ENCODE measurements around the gene SCUBE1.

DNA sequence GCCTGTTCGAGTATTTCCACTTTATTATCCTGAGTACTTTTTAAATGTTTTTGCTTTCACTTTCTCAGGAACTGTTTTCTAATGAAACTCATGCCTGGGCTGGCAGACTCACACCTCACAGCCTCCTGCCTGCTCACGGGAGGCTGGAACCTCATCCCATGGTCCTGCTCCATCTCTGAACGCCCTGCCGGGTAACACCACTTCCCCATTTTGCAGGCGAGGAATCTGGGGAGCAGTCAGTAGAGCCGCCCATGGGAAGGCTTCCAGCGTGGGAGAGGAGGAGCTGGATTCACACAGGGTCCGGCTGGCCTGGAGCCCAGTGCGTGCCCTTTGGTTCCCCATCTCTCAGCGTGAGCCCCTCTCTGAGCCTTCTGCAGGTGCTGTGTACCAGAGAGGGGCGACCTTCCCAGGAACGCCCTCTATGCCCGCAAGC, 53.6 kb downstream of the SCUBE1 start:
- TF ChIP-seq POLR2A (IDR thresholded peaks at IDR 0.05; ENCODE audit: extremely low read depth, insufficient read length), result no peak
- TF ChIP-seq, protein P1, sequence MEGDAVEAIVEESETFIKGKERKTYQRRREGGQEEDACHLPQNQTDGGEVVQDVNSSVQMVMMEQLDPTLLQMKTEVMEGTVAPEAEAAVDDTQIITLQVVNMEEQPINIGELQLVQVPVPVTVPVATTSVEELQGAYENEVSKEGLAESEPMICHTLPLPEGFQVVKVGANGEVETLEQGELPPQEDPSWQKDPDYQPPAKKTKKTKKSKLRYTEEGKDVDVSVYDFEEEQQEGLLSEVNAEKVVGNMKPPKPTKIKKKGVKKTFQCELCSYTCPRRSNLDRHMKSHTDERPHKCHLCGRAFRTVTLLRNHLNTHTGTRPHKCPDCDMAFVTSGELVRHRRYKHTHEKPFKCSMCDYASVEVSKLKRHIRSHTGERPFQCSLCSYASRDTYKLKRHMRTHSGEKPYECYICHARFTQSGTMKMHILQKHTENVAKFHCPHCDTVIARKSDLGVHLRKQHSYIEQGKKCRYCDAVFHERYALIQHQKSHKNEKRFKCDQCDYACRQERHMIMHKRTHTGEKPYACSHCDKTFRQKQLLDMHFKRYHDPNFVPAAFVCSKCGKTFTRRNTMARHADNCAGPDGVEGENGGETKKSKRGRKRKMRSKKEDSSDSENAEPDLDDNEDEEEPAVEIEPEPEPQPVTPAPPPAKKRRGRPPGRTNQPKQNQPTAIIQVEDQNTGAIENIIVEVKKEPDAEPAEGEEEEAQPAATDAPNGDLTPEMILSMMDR (IDR thresholded peaks at IDR 0.05; ENCODE audit: low read depth, low read length), result no peak
- no peak for TF ChIP-seq MYC (IDR thresholded peaks at IDR 0.05; ENCODE audit: low read depth, low read length)
- TF ChIP-seq, protein P2, sequence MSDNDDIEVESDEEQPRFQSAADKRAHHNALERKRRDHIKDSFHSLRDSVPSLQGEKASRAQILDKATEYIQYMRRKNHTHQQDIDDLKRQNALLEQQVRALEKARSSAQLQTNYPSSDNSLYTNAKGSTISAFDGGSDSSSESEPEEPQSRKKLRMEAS (IDR thresholded peaks at IDR 0.05; ENCODE audit: low read depth, low read length), result no peak
